ENCODE measurements around the gene CHD3. TPM values are rescaled to one million over a fixed set of nuclear protein-coding genes. Genes with fewer than 3 reads are reported as not detected.
A peak's percentile ranks its signal among the peaks of the same experiment; 100 is the strongest.

The CHD3 gene
- total RNA-seq, 1 experiment from 2014 or later = 84.6 TPM

DNA sequence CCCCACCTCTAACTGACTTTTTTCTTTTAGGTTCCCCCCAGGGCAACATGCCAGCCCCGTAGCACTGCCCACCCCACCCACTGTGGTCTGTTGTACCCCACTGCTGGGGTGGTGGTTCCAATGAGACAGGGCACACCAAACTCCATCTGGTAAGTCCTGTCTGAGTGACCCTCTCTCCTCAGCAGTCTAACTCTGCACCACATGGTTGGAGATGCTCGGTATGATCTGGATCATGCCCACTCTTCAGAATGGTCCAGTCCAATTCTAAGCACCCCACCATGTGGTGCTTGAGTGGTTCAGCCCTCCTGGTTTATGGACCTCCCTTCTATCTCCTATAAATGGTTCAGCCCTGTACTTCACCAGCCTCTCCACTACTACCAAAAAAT is 48.7 kb upstream of the CHD3 start:
- intact Hi-C loops (cut with micrococcal nuclease; ENCODE audit: unreplicated experiment) = no loop called here
- ATAC-seq (no peak), DNase-seq (ENCODE audit: low read depth, low spot score) (no peak)
- Histone ChIP-seq H3K9me3 (ENCODE audit: control insufficient read depth, insufficient read depth, low read depth, low read length) (no peaks in the 10 kb centered on the region), H3K27ac (ENCODE audit: low read length) (peak overlapping the region; percentile 85; the same call in 1 of the 2 replicates), H3K4me1 (ENCODE audit: control insufficient read depth, insufficient read depth, low read length) (peaks cover 39% of the 10 kb centered on the region), H3K4me3 (ENCODE audit: low read depth in 2 of 2, low read length in 2 of 2) (no peak overlapping the region), H3K36me3 (ENCODE audit: control insufficient read depth, insufficient read depth, low read length) (no peaks in the 10 kb centered on the region; the same call in 1 of the 2 replicates), H3K27me3 (ENCODE audit: control insufficient read depth, insufficient read depth, low read length) (no peaks in the 10 kb centered on the region)
- in situ Hi-C loops (cut with HindIII; ENCODE audit: low pct_unique_long_range_greater_than_20kb, low sequenced_read_pairs) = no loop called here
- ChIA-PET POLR2A (no interaction called here), CTCF (no interaction called here)
- BruUV-seq (replicated peaks) = no TSS peak
- no peak for TF ChIP-seq SIN3A (IDR thresholded peaks at IDR 0.05; ENCODE audit: borderline replicate concordance, insufficient read depth, low read depth, low read length)

DNA sequence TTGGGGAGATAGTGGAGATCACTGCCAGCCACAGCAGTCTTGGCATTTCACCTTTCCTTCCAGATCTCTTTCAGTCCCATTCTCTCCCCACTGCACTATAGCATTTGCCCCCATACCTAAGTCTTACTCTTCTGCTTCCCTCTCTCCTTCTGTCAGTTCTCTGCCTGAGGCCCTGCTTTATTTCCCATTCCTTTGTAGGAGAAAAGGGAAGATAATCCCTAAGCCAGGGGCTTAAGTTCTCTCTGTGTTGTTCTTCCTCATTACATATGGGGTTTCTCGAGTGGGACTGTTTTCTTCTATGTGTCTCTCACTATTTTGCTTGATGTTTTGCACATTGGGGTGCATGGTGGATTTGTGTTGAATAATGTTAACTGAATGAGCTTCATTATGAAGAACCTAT is 48.1 kb upstream of the CHD3 start:
- ATAC-seq (no peak), DNase-seq (ENCODE audit: low read depth, low spot score) (no peak)
- intact Hi-C loops (cut with micrococcal nuclease; ENCODE audit: unreplicated experiment) (no loop called here), in situ Hi-C loops (cut with HindIII; ENCODE audit: low pct_unique_long_range_greater_than_20kb, low sequenced_read_pairs) (no loop called here)
- CTCF ChIA-PET = interaction anchor here (0.6 kb wide), 2 partner anchors 92 to 97 kb away, joined by 3 read pairs; partner anchors contain the start of gene CNTROB
- no TSS peak for BruUV-seq (replicated peaks)
- Histone ChIP-seq H3K4me1 (ENCODE audit: control insufficient read depth, insufficient read depth, low read length) (peaks cover 39% of the 10 kb centered on the region), H3K4me3 (ENCODE audit: low read depth in 2 of 2, low read length in 2 of 2) (no peak overlapping the region), H3K27ac (ENCODE audit: low read length) (peak overlapping the region; percentile 18; the same call in 1 of the 2 replicates), H3K9me3 (ENCODE audit: control insufficient read depth, insufficient read depth, low read depth, low read length) (no peaks in the 10 kb centered on the region), H3K27me3 (ENCODE audit: control insufficient read depth, insufficient read depth, low read length) (no peaks in the 10 kb centered on the region), H3K36me3 (ENCODE audit: control insufficient read depth, insufficient read depth, low read length) (no peaks in the 10 kb centered on the region; the same call in 1 of the 2 replicates)
- TF ChIP-seq SIN3A (IDR thresholded peaks at IDR 0.05; ENCODE audit: borderline replicate concordance, insufficient read depth, low read depth, low read length) (no peak), TCF7L2 (IDR thresholded peaks at IDR 0.05; ENCODE audit: low read depth, low read length) (no peak), POLR2AphosphoS5 (IDR thresholded peaks at IDR 0.05; ENCODE audit: low read depth, low read length) (no peak)
- TF ChIP-seq, protein P1, sequence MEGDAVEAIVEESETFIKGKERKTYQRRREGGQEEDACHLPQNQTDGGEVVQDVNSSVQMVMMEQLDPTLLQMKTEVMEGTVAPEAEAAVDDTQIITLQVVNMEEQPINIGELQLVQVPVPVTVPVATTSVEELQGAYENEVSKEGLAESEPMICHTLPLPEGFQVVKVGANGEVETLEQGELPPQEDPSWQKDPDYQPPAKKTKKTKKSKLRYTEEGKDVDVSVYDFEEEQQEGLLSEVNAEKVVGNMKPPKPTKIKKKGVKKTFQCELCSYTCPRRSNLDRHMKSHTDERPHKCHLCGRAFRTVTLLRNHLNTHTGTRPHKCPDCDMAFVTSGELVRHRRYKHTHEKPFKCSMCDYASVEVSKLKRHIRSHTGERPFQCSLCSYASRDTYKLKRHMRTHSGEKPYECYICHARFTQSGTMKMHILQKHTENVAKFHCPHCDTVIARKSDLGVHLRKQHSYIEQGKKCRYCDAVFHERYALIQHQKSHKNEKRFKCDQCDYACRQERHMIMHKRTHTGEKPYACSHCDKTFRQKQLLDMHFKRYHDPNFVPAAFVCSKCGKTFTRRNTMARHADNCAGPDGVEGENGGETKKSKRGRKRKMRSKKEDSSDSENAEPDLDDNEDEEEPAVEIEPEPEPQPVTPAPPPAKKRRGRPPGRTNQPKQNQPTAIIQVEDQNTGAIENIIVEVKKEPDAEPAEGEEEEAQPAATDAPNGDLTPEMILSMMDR (IDR thresholded peaks at IDR 0.05) = no peak
- TF ChIP-seq, protein P2, sequence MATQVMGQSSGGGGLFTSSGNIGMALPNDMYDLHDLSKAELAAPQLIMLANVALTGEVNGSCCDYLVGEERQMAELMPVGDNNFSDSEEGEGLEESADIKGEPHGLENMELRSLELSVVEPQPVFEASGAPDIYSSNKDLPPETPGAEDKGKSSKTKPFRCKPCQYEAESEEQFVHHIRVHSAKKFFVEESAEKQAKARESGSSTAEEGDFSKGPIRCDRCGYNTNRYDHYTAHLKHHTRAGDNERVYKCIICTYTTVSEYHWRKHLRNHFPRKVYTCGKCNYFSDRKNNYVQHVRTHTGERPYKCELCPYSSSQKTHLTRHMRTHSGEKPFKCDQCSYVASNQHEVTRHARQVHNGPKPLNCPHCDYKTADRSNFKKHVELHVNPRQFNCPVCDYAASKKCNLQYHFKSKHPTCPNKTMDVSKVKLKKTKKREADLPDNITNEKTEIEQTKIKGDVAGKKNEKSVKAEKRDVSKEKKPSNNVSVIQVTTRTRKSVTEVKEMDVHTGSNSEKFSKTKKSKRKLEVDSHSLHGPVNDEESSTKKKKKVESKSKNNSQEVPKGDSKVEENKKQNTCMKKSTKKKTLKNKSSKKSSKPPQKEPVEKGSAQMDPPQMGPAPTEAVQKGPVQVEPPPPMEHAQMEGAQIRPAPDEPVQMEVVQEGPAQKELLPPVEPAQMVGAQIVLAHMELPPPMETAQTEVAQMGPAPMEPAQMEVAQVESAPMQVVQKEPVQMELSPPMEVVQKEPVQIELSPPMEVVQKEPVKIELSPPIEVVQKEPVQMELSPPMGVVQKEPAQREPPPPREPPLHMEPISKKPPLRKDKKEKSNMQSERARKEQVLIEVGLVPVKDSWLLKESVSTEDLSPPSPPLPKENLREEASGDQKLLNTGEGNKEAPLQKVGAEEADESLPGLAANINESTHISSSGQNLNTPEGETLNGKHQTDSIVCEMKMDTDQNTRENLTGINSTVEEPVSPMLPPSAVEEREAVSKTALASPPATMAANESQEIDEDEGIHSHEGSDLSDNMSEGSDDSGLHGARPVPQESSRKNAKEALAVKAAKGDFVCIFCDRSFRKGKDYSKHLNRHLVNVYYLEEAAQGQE (IDR thresholded peaks at IDR 0.05; ENCODE audit: insufficient read depth in 1 of 2, low read depth in 2 of 2, low read length in 1 of 2) = no peak
- POLR2A ChIA-PET = no interaction called here

DNA sequence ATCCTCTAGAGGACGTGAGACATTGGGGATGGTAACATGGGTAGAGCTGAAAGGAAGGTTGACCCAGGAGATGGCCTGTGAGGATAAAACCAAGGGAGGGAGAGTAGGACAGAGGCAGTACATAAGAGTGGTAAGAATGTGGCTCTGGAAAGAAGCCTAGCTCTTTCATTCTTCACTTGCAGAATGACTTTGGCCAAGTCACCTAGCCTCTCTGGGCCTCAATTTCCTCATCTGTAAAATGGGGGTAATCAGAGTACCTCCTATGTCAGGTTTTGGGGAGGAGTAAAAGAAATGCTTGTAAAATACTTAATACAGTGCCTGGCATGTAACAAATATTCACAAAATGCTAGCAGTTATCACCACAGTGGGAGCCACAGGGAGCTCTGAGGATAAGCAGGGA is 47.7 kb upstream of the CHD3 start:
- ChIA-PET POLR2A (no interaction called here), CTCF (interaction anchor here (0.6 kb wide), 2 partner anchors 91 to 97 kb away, joined by 3 read pairs; partner anchors contain the start of gene CNTROB)
- H3K9me3 ChIP-seq (ENCODE audit: control insufficient read depth, insufficient read depth, low read depth, low read length) = no peaks in the 10 kb centered on the region
- TF ChIP-seq TCF7L2 (IDR thresholded peaks at IDR 0.05; ENCODE audit: low read depth, low read length) (no peak), POLR2AphosphoS5 (IDR thresholded peaks at IDR 0.05; ENCODE audit: low read depth, low read length) (no peak), SIN3A (IDR thresholded peaks at IDR 0.05; ENCODE audit: borderline replicate concordance, insufficient read depth, low read depth, low read length) (no peak)
- TF ChIP-seq, protein P1 (IDR thresholded peaks at IDR 0.05) = no peak
- TF ChIP-seq, protein P2 (IDR thresholded peaks at IDR 0.05; ENCODE audit: insufficient read depth in 1 of 2, low read depth in 2 of 2, low read length in 1 of 2) = no peak
- no peaks in the 10 kb centered on the region; the same call in 1 of the 2 replicates for H3K36me3 ChIP-seq (ENCODE audit: control insufficient read depth, insufficient read depth, low read length)
- intact Hi-C loops (cut with micrococcal nuclease; ENCODE audit: unreplicated experiment) (no loop called here), in situ Hi-C loops (cut with HindIII; ENCODE audit: low pct_unique_long_range_greater_than_20kb, low sequenced_read_pairs) (no loop called here)
- H3K4me3 ChIP-seq (ENCODE audit: low read depth in 2 of 2, low read length in 2 of 2) = peak overlapping the region; percentile 72 to 84
- peaks cover 39% of the 10 kb centered on the region for H3K4me1 ChIP-seq (ENCODE audit: control insufficient read depth, insufficient read depth, low read length)
- no TSS peak for BruUV-seq (replicated peaks)
- ATAC-seq (no peak), DNase-seq (ENCODE audit: low read depth, low spot score) (no peak)
- H3K27ac ChIP-seq (ENCODE audit: low read length) = peak overlapping the region; percentile 73
- no peaks in the 10 kb centered on the region for H3K27me3 ChIP-seq (ENCODE audit: control insufficient read depth, insufficient read depth, low read length)
